HG02798 (cell line): ENCODE data around the gene ULBP2.
A peak's percentile ranks its signal among the peaks of the same experiment; 100 is the strongest.
"Not testable (repeated sequence)": the region's sequence is repeated elsewhere in the genome, so short reads cannot be mapped to it uniquely, and the experiment has no call there.

ENCODE experiments used
- ATAC-seq: cut with Tn5 transposase; IDR thresholded peaks from one replicate; pipeline ENCODE4 v1.9.1; 2021; ENCODE audit warnings: mild to moderate bottlenecking; ENCODE audit not compliant: unreplicated experiment, poor library complexity

The ULBP2 gene

GRCh38 chr6:149946631-149947030 lies 4.8 kb downstream of the ULBP2 start:
- not testable (repeated sequence) for ATAC-seq

GRCh38 chr6:149947533-149947932 lies 5.7 kb downstream of the ULBP2 start:
- not testable (repeated sequence) for ATAC-seq

GRCh38 chr6:149948011-149948410 lies 6.2 kb downstream of the ULBP2 start:
- no peak for ATAC-seq

GRCh38 chr6:149948616-149949015 lies 6.8 kb downstream of the ULBP2 start:
- ATAC-seq: no peak

- ATAC-seq: no peak
These were observed 8.6 kb downstream of the ULBP2 start for GRCh38 chr6:149950423-149950822.

- no peak for ATAC-seq
These were observed 9.3 kb downstream of the ULBP2 start for GRCh38 chr6:149951096-149951495.

- no peak for ATAC-seq
These were observed 9.8 kb downstream of the ULBP2 start for GRCh38 chr6:149951626-149952025.

GRCh38 chr6:149953390-149953789 lies 11.6 kb downstream of the ULBP2 start:
- ATAC-seq: not testable (repeated sequence)

- not testable (repeated sequence) for ATAC-seq
These were observed 12.1 kb downstream of the ULBP2 start for GRCh38 chr6:149953934-149954327.

- not testable (repeated sequence) for ATAC-seq
These were observed 12.6 kb downstream of the ULBP2 start for GRCh38 chr6:149954328-149954983.

GRCh38 chr6:149954984-149955653 lies 13.3 kb downstream of the ULBP2 start:
- not testable (repeated sequence) for ATAC-seq

GRCh38 chr6:149955654-149956317 lies 14.0 kb downstream of the ULBP2 start:
- not testable (repeated sequence) for ATAC-seq

GRCh38 chr6:149958124-149958523 lies 16.3 kb downstream of the ULBP2 start:
- ATAC-seq: not testable (repeated sequence)

GRCh38 chr6:149959806-149960205 lies 18.0 kb downstream of the ULBP2 start:
- not testable (repeated sequence) for ATAC-seq

GRCh38 chr6:149960488-149960887 lies 18.7 kb downstream of the ULBP2 start:
- ATAC-seq: no peak

- no peak for ATAC-seq
These were observed 20.1 kb downstream of the ULBP2 start for GRCh38 chr6:149961728-149962425.

- no peak for ATAC-seq
These were observed 20.8 kb downstream of the ULBP2 start for GRCh38 chr6:149962461-149963211.

GRCh38 chr6:149963212-149963461 lies 21.3 kb downstream of the ULBP2 start:
- peak; percentile 14 for ATAC-seq

GRCh38 chr6:149963462-149964307 lies 21.9 kb downstream of the ULBP2 start, which contains the start of gene ULBP1:
Gene ULBP1 (plus strand): TSS chr6:149963943. CDS start chr6:149964050, 107 bp downstream.
- peak; percentile 54 for ATAC-seq
